GM19035 (cell line): ENCODE results near the gene IRX3.
"Not testable (repeated sequence)": the region's sequence is repeated elsewhere in the genome, so short reads cannot be mapped to it uniquely, and the experiment has no call there.

ENCODE experiments used
- ATAC-seq: cut with Tn5 transposase; IDR thresholded peaks from one replicate; pipeline ENCODE4 v1.9.1; 2021; ENCODE audit not compliant: unreplicated experiment

Gene IRX3

GRCh38 chr16:54280751-54281150, 5.8 kb downstream of the IRX3 start:
- no peak for ATAC-seq

DNA sequence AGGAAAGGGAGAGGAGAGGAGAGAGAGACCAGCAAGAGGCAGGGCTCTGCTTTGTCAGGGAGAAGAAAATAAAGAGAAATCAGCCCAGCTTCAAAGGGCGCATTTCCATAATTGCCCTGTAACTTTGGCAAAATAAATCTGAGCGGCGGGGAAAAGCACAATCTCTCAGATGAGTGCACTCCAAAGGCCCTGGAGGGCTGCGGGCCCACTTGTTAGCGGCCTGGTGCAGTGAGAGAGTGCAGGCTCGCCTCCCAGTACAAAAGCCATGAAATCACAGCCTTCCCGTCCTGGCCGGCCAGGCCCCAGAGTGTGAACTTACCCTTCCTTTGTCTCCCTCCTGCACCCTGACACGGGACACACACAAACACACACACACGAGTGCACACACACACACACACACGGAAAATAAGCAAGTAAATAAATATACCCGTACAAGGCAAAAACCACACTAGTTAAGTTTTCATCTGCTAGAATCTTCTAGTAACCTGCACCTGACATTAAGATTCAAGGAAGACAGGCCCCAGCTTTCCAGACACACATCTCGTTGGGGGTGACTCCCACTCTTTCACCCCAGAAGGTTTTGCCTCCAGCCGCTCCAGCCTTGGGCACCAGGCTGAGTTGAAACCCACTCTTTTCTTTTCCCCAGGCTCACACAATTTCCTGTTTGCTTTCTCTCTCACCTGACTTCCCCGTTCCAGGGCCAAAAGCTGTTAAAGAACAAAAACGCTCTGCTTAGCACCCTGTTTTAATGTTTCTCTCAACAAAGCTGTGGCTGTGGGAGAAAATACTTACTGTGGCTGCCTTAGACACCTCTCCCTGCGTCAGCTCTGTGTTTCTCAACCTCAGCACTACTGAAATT, 8.5 kb downstream of the IRX3 start:
- no peak for ATAC-seq

DNA sequence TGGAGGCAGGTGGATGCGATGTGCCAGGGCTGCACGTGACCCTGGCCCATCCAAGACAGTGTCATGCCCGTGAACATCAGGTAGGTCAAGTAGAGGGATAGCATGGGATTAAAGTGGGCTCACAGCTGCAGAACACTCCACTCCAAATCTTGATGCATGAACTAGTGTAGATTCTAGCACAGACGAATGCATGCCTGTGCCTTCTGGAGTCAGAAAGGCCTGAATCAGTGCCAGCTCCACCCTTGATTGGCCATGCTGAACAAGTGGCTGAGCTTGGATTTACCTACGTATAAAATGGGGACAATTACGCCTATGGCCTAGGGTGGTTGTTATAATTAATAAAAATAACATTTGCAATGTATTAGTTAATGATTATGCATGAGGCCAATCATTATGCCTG, 10.6 kb downstream of the IRX3 start:
- ATAC-seq, result no peak

DNA sequence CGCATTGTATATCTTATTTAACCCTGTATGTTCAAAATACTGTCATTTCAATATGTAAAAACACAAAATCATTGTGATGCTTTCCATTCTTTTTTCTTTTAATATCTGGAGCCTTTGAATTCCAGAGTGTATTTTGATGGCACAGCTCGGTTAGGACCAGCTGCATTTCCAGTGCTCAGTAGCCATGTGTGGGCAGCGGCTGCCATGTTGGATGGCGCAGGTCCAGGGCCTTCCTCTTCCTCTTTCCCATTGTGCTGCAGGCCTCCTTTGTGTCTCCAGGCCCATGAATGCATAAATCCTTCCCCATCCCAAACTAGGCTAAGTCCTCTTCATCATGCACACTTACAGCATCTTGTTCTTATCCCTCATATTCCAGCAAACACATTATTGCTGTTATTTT, 13.0 kb downstream of the IRX3 start:
- no peak for ATAC-seq

DNA sequence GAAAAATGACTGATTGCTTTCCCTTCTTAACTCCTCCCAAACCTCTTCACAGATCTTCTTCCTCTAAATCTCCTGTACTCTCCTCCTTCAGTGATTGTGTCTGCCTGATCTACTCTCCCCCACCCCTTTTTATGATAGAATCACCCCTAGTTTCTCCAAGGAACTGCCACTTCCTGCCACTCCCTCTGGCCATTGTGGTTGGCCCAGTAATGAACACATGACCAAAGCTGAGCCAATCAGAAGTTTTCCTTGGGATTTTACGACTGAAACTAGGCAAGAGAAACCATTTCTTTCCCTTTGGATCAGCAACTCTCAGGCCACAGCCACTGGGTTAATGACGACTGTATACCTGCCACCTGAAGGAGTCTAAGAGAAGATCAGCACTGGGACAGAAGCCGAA, 15.9 kb downstream of the IRX3 start:
- ATAC-seq, result no peak

DNA sequence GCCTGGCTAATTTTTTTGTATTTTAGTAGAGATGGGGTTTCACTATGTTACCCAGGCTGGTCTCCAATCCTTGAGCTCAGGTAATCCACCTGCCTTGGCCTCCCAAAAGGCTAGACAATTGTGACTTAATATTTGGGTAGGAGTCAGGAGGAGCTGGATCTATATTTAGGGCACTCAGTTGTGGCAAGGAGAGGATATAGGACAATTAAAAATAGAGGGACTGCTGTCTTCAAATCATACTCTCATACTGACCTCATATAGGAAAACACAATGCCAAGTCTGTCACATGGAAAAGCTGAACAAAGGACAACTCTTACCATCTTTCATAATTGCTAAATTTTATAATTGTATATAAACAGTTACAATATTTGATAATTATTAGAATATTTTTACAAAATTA, 17.1 kb downstream of the IRX3 start:
- no peak for ATAC-seq

GRCh38 chr16:54268766-54269165, 17.8 kb downstream of the IRX3 start:
- no peak for ATAC-seq

GRCh38 chr16:54268340-54268739, 18.2 kb downstream of the IRX3 start:
- no peak for ATAC-seq

- no peak for ATAC-seq
Observed at GRCh38 chr16:54266363-54266955, 20.1 kb downstream of the IRX3 start.

DNA sequence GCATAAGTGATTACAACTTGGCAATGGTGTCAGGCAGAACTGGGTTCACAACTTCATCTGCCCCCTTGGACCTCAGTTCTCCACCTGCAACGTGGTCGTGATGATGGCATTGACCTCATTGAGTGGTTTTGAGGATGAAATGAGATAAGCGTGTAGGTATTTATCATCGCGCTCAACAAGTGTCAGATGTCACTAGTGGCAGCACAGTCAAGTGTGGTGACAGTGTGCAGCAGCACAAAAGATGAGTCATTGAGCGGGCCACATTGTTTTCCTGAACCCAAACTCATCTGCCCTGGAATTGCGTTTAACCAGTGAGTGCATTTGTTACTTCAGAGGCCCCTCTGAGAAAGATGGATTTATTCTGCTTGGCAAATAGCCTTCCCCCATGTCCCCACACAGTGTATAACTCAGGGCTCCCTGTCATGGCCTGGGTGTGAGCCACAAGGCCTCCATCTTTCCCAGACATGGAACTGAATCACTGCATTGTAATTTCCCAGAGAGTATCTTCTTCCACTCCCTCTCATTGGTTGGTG, 20.9 kb downstream of the IRX3 start:
- ATAC-seq, result no peak

DNA sequence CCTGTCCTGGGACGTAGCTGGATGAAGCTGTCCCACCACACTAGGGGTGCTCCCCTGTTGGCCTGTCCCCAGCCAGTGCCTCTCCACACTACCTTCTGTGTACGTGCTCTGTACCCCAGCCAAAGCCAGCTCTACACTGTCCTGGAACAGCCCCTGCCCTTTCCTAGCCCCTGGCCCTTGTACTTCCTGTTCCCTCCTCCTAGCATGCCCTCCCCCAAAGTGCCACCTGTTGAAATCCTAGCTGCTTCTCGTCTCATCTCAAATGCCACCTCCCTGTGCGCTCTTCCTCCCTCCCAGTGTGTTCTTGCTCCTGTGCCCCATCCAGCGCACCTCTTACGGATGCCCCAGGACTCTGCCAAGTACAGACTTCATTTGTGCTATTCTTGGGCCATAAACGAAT, 33.5 kb downstream of the IRX3 start:
- no peak for ATAC-seq

DNA sequence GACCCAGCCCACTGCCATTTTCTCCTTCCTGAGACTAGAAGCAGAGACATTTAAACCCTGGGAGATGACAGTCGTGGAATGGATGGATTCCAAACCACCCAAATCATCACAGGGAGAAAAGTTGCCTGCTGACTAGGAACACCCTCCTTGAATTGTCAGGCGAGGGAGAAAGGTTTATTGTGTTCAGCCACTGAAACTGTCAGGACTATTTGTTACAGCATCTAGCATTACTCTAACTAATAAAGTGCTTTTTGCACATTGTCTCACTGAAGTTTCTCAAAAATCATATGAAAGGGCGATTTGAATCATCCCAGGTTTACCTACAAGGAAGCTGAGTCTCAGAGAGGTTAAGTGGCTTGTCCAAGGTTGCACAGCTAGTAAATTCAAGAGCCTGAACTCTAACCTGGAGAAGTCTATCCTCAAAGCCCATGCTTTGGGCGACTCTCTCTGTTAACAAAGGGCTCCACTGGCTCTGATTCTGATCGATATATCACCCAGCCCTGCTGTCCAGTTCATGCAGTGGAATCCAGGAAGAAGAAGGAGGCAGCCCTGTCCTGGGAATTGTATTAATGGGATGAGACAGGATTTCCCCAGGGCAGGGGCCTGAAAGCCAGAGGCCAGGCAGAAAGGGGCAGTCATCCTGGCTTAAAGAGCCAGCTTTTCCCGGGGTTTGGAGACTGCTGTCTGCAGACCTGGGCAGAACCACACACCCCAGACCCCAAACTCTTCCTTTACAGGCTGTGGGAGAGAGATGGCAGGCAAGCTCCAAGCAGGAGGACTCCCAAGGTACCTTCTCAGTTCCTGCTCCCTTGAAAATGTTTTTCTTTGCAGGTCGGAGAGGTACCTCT, 37.5 kb downstream of the IRX3 start:
- ATAC-seq, result no peak

- ATAC-seq, result not testable (repeated sequence)
Observed at GRCh38 chr16:54247705-54248104, 38.9 kb downstream of the IRX3 start.

DNA sequence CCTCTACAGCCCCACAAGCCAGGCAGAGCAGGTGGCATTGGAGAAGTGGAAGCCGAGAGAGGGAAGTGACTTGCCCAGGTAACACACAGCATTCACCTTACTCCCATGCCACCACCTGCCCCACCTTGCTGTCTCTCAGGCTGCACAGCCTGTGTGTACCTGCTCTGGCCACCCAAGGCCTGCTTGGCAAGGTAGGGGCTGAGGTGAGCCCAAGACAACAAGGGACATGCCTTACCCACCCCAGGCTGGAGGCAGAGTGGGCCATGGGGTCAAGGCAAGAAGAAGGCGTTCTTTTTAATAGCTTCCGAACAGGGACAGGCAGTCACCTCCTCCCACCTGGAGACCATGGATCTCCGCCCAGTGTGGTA, 40.1 kb downstream of the IRX3 start:
- no peak for ATAC-seq

GRCh38 chr16:54245788-54246453, 40.7 kb downstream of the IRX3 start:
- no peak for ATAC-seq

DNA sequence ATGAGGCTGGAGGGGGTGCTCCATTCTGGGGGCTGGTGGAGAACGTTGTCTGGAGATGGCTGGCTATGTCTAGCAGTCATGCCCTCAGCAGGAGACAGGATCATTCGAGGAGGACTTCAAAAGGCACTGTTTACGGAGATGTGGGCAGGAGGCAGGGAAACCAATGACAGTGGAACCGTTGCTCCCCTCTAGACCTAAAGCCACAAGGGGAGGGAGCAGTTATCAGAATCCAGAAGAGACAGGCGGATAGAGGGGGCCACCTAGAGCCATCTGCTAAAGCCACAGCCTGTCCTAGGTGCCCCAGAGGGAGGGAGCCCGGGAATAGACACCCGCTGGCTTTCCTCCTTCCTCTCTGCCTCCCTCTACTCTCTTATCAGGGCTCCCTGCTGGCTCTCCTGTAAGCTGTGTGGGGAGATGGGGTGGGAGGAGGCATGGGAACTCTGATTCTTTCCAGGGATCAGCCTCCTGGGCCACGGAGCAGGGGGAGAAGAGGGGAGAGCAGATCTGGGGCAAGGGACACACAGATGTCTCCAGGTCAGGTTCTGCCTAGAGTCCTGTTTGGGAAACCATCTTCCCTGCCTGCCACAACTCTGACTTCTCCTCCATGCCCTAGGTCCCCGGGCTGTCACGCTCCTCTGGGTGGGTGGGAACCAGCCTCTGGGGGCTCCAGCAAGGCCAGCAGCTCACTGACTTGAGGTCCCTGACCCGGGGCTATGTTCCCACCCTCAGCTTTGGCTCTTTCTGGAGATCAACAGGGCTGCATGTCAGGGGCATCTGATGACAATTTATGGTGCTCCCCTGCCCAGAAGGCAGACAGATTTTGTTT, 42.3 kb downstream of the IRX3 start:
- ATAC-seq, result no peak

GRCh38 chr16:54243202-54243601, 43.4 kb downstream of the IRX3 start:
- no peak for ATAC-seq

GRCh38 chr16:54242199-54242598, 44.4 kb downstream of the IRX3 start:
- ATAC-seq, result no peak

- no peak for ATAC-seq
Observed at GRCh38 chr16:54241525-54241924, 45.1 kb downstream of the IRX3 start.
